SU-DHL-6 (cell line): ENCODE measurements around the gene DYNLL2.

Experiments
- H2AFZ ChIP-seq: fragments of 200-600 bp; sonication (generic); 2 replicates; pipeline ENCODE4 v1.6.1; 2014; ENCODE audit warnings: low read depth, mild to moderate bottlenecking, moderate library complexity, mixed read lengths, antibody characterized with exemption, low read length; ENCODE audit not compliant: severe bottlenecking
- H3F3A ChIP-seq: fragments of 200-600 bp; shearing (Covaris generic); 2 replicates; pipeline ENCODE4 v1.6.0; 2016; ENCODE audit warnings: antibody characterized with exemption, mild to moderate bottlenecking; ENCODE audit not compliant: insufficient read depth
- H3K27ac ChIP-seq: fragments of 200-600 bp; sonication (generic); 2 replicates; pipeline ENCODE4 v1.5.1; 2016; ENCODE audit warnings: low read depth, mild to moderate bottlenecking, low read length, moderate library complexity, mixed read lengths
- H3K27me3 ChIP-seq: fragments of 200-600 bp; sonication (generic), shearing (Covaris generic); 2 replicates; pipeline ENCODE4 v1.6.0; 2014; ENCODE audit warnings: mild to moderate bottlenecking, low read length
- H3K36me3 ChIP-seq: fragments of 200-600 bp; sonication (generic); 2 replicates; pipeline ENCODE4 v1.6.1; 2014; ENCODE audit warnings: mild to moderate bottlenecking, low read length, mixed read lengths
- H3K4me2 ChIP-seq: fragments of 300-600, 200-600 bp; shearing (Covaris generic), sonication (generic); 2 replicates; pipeline ENCODE4 v1.6.0; 2014; ENCODE audit warnings: low read length, low read depth, mild to moderate bottlenecking; ENCODE audit not compliant: poor library complexity, severe bottlenecking
- H3K4me3 ChIP-seq: fragments of 200-600 bp; sonication (generic); 2 replicates; pipeline ENCODE4 v1.5.1; 2014; ENCODE audit warnings: antibody characterized with exemption, low read length, mild to moderate bottlenecking, mixed read lengths; ENCODE audit not compliant: insufficient read depth, poor library complexity, severe bottlenecking
- H3K79me2 ChIP-seq: fragments of 200-600 bp; sonication (generic); 2 replicates; pipeline ENCODE4 v1.6.1; 2014; ENCODE audit warnings: mild to moderate bottlenecking, low read length, moderate library complexity; ENCODE audit not compliant: insufficient read depth
- H3K9ac ChIP-seq: fragments of 200-600 bp; sonication (generic); 2 replicates; pipeline ENCODE4 v1.7.0; 2014; ENCODE audit warnings: mild to moderate bottlenecking, low read length
- H3K9me2 ChIP-seq: fragments of 200-600 bp; sonication (generic); replicated peaks from 2 replicates; pipeline ENCODE4 v1.6.1; 2014; ENCODE audit warnings: low read length; ENCODE audit not compliant: insufficient read depth
- H3K9me3 ChIP-seq: fragments of 200-600 bp; sonication (generic); 2 replicates; pipeline ENCODE4 v1.6.1; 2014; ENCODE audit warnings: low read length, mixed read lengths; ENCODE audit not compliant: insufficient read depth
- H4K20me1 ChIP-seq: fragments of 200-600 bp; sonication (generic); 2 replicates; pipeline ENCODE4 v1.6.1; 2014; ENCODE audit warnings: low read depth, mild to moderate bottlenecking, antibody characterized with exemption, low read length, moderate library complexity, mixed read lengths
- EZH2phosphoT487 ChIP-seq: fragments of 200-600 bp; sonication (generic), shearing (Covaris generic); conservative IDR thresholded peaks from 2 replicates; pipeline ENCODE4 v1.6.1; 2018; ENCODE audit warnings: mild to moderate bottlenecking, antibody characterized with exemption, low read length, moderate library complexity, mixed read lengths
- TF ChIP-seq, protein P1 (sequence below): fragments of 200-600 bp; sonication (generic); IDR thresholded peaks from one replicate; pipeline ENCODE4 v1.5.1; 2017; ENCODE audit warnings: antibody characterized with exemption, mild to moderate bottlenecking, low read length, moderate library complexity; ENCODE audit not compliant: insufficient read depth, poor library complexity, severe bottlenecking

Gene DYNLL2

DNA sequence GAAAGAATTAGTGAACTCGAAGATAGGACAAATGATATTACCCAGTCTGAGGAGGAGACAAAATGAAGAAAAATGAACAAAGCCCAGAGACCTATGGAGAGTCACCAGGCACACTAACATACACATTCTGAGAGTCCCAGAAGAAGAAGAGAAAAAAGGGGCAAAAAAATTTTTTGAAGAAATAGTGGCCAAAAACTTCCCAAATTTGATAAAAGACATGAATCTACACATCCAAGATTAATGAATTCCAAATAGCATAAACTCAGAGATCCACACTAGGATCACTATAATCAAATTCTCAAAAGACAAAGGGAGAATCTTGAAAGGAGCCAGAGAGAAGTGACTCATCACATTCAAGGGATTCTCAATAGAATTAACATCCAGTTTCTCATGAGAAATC is 61.6 kb downstream of the DYNLL2 start:
- no peak overlapping the region for H3K9ac ChIP-seq
- no peaks in the 10 kb centered on the region for H3K79me2 ChIP-seq
- no peaks in the 10 kb centered on the region for H3K9me3 ChIP-seq
- no peak for TF ChIP-seq EZH2phosphoT487
- TF ChIP-seq, protein P1, sequence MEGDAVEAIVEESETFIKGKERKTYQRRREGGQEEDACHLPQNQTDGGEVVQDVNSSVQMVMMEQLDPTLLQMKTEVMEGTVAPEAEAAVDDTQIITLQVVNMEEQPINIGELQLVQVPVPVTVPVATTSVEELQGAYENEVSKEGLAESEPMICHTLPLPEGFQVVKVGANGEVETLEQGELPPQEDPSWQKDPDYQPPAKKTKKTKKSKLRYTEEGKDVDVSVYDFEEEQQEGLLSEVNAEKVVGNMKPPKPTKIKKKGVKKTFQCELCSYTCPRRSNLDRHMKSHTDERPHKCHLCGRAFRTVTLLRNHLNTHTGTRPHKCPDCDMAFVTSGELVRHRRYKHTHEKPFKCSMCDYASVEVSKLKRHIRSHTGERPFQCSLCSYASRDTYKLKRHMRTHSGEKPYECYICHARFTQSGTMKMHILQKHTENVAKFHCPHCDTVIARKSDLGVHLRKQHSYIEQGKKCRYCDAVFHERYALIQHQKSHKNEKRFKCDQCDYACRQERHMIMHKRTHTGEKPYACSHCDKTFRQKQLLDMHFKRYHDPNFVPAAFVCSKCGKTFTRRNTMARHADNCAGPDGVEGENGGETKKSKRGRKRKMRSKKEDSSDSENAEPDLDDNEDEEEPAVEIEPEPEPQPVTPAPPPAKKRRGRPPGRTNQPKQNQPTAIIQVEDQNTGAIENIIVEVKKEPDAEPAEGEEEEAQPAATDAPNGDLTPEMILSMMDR: no peak
- H3F3A ChIP-seq: no peaks in the 10 kb centered on the region
- no peaks in the 10 kb centered on the region for H3K27me3 ChIP-seq
- H3K36me3 ChIP-seq: no peaks in the 10 kb centered on the region
- no peaks in the 10 kb centered on the region for H3K9me2 ChIP-seq
- no peak overlapping the region for H3K27ac ChIP-seq
- H2AFZ ChIP-seq: no peak overlapping the region
- no peak overlapping the region for H3K4me3 ChIP-seq
- H4K20me1 ChIP-seq: no peaks in the 10 kb centered on the region
- no peak overlapping the region for H3K4me2 ChIP-seq
